ENCODE results near the gene MITF.

The MITF gene

GRCh38 chr3:69853027-69853426 lies 113.8 kb downstream of the MITF start:
- no peak for TF ChIP-seq CTCF (IDR thresholded peaks at IDR 0.05; ENCODE audit: control insufficient read depth, extremely low read depth, insufficient read depth)
- DNase-seq (ENCODE audit: low read depth): no peak
- no peak overlapping the region for H3K4me3 ChIP-seq (ENCODE audit: low read depth, low read length)

GRCh38 chr3:69855436-69856162 lies 116.3 kb downstream of the MITF start:
- TF ChIP-seq CTCF (IDR thresholded peaks at IDR 0.05; ENCODE audit: control insufficient read depth, extremely low read depth, insufficient read depth): peak; percentile 63
- no peak for DNase-seq (ENCODE audit: low read depth)

DNA sequence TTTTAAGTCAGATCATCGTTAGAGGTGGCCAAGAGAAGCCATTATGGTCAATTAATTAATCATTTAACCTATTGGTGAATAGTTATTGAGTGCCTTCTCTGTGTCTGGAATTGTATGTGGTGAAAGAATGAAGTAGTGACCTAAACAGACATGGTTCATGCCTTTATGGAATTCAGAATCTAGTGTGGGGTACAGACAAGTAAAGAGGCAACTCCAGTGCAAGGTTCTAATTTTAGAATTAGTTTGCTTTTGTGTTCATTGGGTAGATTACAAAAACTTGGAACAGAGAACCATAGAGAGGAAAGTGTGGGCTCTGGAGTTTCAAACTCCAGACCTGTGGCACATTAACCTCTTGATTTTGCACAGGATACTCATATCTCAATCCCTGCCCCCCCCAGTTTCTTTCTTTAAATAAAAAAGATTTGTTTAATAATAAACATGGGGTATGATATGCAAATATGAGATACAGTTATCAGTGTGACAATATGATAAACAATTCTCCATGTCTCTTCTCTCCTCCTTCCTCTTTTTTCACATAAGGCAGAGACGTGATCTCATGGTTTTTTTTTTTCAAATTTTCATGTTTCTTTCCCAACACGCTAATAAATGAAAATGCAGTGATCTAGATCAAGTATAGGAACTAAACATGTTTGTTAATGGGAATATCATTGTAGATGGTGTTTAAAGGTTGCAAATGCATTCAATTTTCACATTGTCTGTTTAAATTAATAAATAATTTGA lies 117.9 kb downstream of the MITF start:
- DNase-seq (ENCODE audit: low read depth): no peak
- H3K4me3 ChIP-seq (ENCODE audit: low read depth, low read length): no peak overlapping the region
- no peak for TF ChIP-seq CTCF (IDR thresholded peaks at IDR 0.05; ENCODE audit: control insufficient read depth, extremely low read depth, insufficient read depth)

More at GRCh38 chr3:69855436-69856162, 116.3 kb downstream of the MITF start:
- no peak overlapping the region for H3K4me3 ChIP-seq (ENCODE audit: low read depth, low read length)

DNA sequence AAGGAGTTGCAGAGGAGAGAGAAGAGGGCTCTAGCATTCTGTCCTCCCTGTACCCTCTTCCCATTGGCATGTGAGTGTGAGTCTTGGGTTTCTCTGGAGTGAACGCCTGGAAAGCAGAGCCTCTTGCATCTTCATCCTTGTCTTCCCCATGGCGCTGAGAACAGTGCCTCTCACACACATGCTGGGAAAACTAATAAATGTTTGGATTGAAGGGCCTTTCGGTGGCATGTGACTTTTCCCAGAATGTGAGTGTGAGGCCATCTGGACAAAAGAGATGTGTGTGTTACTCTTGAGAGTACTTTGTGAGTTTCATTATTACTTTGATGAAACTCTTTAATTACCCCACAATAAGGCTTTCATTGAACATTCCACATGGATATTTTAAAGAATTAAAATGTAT lies 122.3 kb downstream of the MITF start:
- TF ChIP-seq CTCF (IDR thresholded peaks at IDR 0.05; ENCODE audit: control insufficient read depth, extremely low read depth, insufficient read depth): no peak
- H3K4me3 ChIP-seq (ENCODE audit: low read depth, low read length): no peak overlapping the region
- DNase-seq (ENCODE audit: low read depth): no peak

GRCh38 chr3:69864141-69864540 lies 124.9 kb downstream of the MITF start:
- TF ChIP-seq CTCF (IDR thresholded peaks at IDR 0.05; ENCODE audit: control insufficient read depth, extremely low read depth, insufficient read depth): no peak
- no peak overlapping the region for H3K4me3 ChIP-seq (ENCODE audit: low read depth, low read length)
- no peak for DNase-seq (ENCODE audit: low read depth)

- no peak for DNase-seq (ENCODE audit: low read depth)
- TF ChIP-seq CTCF (IDR thresholded peaks at IDR 0.05; ENCODE audit: control insufficient read depth, extremely low read depth, insufficient read depth): no peak
- no peak overlapping the region for H3K4me3 ChIP-seq (ENCODE audit: low read depth, low read length)
These were observed 125.5 kb downstream of the MITF start for GRCh38 chr3:69864766-69865165.
